HL-60 (cell line): Measurements from ENCODE around the gene ENDOG.

Source experiments
- DNase-seq, 2 experiments: peaks; one replicate each; pipeline ENCODE4 v3.0.0-alpha.2; 2010 to 2020; ENCODE audit warnings: low read depth in 1 of 2, low spot score in 1 of 2
- H3K27ac ChIP-seq: fragments of 250-450 bp; sonication (Bioruptor Pico); replicated peaks from 2 replicates; pipeline ENCODE4 v1.5.1; 2020; ENCODE audit warnings: mild to moderate bottlenecking, moderate library complexity
- H3K27me3 ChIP-seq: fragments of 250-450 bp; sonication (Bioruptor Pico); 2 replicates; pipeline ENCODE4 v1.5.1; 2021; ENCODE audit warnings: mild to moderate bottlenecking, moderate library complexity; ENCODE audit not compliant: insufficient read depth, poor library complexity, severe bottlenecking
- H3K4me3 ChIP-seq: replicated peaks from 2 replicates; pipeline ENCODE4 v1.5.1; 2011; ENCODE audit warnings: mild to moderate bottlenecking, control low read depth, low read length; ENCODE audit not compliant: insufficient read depth
- GABPA ChIP-seq: IDR thresholded peaks from 2 replicates; pipeline ENCODE4 v1.6.1; 2012; ENCODE audit warnings: low read depth
- POLR2AphosphoS5 ChIP-seq: IDR thresholded peaks from 2 replicates; pipeline ENCODE4 v1.6.1; 2012; ENCODE audit warnings: low read depth
- SPI1 ChIP-seq: IDR thresholded peaks from 2 replicates; pipeline ENCODE4 v1.6.1; 2012; ENCODE audit warnings: low read depth, mild to moderate bottlenecking, borderline replicate concordance
- TF ChIP-seq, protein P1 (sequence below): IDR thresholded peaks from one replicate; pipeline ENCODE4 v1.5.1; 2011; ENCODE audit warnings: low read length, control low read depth, inconsistent platforms; ENCODE audit not compliant: insufficient read depth
- TF ChIP-seq, protein P2 (sequence below): IDR thresholded peaks from 2 replicates; pipeline ENCODE4 v1.6.1; 2012; ENCODE audit warnings: low read depth; ENCODE audit not compliant: insufficient replicate concordance

The ENDOG gene

DNA sequence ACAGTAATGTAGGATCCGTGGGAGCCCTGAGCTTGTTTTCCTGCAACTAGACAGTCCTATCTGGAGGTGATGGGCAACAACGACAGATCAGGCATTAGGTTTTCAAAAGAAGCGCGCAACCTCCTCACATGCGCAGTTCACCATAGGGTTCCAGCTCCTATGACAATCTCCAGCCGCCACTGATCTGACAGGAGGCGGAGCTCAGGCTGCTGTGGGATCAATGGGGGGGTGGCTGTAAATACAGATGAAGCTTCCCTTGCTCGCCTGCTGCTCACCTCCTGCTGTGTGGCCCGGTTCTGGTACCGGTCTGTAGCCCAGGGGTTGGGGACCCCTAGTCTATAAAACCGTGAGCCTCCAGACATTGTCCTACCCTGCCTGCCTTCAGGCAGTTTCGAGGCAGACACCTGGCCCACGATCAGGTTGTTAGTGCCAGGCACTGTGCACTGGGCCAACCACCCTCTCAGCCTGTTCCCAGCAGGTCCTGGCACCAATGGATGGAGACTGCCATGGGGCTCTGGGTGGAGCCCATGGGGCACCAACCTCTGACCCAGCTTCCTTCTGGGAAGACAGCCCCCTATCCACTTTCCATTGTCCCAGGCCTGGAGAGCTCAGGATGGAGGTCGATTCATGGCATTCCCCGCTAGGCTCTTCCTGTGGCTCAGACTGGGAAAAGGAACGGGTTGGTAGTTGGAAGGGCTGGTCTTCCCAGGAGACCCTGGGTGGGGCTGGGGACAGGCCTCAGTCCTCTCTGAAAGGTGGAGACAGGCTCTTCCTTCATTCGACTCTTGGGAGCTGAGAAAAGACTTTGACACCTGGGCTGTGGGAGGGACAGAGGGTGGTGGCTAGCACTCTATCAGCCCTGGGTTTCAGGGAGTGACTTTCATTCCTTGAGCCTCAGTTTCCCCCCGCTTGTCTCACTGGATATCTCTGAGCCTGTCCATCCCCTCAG lies 1.7 kb downstream of the ENDOG start:
- Histone ChIP-seq H3K4me3 (peak overlapping the region; percentile 63), H3K27ac (no peak overlapping the region)

DNA sequence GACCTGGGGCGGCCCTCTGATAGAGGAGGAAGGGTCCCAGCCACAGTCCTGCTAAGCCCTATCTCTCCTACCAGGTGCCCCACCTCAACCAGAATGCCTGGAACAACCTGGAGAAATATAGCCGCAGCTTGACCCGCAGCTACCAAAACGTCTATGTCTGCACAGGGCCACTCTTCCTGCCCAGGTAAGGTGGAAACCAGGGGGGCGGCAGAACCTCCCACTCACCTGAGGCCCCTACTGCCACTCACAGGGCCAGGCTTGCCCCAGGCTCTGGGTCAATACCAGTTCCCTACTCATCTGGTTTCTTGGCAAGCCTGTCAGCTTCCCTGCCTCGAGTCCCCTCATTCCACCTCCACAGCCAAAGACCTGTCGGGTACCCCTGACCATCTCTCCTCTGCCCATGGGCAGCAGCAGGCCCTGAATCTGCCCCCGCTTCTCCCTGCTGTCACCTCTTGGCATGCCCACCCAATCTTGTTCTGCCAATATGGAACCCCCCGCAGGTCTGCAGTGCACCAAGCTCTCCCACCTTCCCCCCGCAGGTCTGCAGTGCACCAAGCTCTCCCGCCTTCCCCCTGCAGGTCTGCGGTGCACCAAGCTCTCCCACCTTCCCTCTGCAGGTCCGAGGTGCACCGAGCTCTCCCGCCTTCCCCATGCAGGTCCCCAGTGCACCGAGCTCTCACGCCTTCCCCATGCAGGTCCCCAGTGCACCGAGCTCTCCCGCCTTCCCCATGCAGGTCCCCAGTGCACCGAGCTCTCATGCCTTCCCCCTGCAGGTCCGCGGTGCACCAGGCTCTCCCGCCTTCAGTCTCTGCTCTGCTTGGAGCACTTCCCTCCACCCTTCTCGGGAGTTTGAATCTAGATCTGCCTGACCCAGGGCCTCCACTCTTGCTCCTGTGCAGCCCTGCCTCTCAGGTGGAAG lies 2.6 kb downstream of the ENDOG start:
- Histone ChIP-seq H3K27me3 (no peaks in the 10 kb centered on the region), H3K4me3 (no peak overlapping the region), H3K27ac (no peak overlapping the region)
- TF ChIP-seq POLR2AphosphoS5 = peak; percentile 44
- TF ChIP-seq, protein P1, sequence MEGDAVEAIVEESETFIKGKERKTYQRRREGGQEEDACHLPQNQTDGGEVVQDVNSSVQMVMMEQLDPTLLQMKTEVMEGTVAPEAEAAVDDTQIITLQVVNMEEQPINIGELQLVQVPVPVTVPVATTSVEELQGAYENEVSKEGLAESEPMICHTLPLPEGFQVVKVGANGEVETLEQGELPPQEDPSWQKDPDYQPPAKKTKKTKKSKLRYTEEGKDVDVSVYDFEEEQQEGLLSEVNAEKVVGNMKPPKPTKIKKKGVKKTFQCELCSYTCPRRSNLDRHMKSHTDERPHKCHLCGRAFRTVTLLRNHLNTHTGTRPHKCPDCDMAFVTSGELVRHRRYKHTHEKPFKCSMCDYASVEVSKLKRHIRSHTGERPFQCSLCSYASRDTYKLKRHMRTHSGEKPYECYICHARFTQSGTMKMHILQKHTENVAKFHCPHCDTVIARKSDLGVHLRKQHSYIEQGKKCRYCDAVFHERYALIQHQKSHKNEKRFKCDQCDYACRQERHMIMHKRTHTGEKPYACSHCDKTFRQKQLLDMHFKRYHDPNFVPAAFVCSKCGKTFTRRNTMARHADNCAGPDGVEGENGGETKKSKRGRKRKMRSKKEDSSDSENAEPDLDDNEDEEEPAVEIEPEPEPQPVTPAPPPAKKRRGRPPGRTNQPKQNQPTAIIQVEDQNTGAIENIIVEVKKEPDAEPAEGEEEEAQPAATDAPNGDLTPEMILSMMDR = no peak
- no peak for DNase-seq

More for the DNA sequence above, 1.7 kb downstream of the ENDOG start:
- TF ChIP-seq, protein P1 = no peak
- TF ChIP-seq POLR2AphosphoS5 = no peak
- TF ChIP-seq, protein P2, sequence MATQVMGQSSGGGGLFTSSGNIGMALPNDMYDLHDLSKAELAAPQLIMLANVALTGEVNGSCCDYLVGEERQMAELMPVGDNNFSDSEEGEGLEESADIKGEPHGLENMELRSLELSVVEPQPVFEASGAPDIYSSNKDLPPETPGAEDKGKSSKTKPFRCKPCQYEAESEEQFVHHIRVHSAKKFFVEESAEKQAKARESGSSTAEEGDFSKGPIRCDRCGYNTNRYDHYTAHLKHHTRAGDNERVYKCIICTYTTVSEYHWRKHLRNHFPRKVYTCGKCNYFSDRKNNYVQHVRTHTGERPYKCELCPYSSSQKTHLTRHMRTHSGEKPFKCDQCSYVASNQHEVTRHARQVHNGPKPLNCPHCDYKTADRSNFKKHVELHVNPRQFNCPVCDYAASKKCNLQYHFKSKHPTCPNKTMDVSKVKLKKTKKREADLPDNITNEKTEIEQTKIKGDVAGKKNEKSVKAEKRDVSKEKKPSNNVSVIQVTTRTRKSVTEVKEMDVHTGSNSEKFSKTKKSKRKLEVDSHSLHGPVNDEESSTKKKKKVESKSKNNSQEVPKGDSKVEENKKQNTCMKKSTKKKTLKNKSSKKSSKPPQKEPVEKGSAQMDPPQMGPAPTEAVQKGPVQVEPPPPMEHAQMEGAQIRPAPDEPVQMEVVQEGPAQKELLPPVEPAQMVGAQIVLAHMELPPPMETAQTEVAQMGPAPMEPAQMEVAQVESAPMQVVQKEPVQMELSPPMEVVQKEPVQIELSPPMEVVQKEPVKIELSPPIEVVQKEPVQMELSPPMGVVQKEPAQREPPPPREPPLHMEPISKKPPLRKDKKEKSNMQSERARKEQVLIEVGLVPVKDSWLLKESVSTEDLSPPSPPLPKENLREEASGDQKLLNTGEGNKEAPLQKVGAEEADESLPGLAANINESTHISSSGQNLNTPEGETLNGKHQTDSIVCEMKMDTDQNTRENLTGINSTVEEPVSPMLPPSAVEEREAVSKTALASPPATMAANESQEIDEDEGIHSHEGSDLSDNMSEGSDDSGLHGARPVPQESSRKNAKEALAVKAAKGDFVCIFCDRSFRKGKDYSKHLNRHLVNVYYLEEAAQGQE = no peak
- no peak for TF ChIP-seq SPI1
- TF ChIP-seq GABPA = no peak
- H3K27me3 ChIP-seq = no peaks in the 10 kb centered on the region
- no peak for DNase-seq

DNA sequence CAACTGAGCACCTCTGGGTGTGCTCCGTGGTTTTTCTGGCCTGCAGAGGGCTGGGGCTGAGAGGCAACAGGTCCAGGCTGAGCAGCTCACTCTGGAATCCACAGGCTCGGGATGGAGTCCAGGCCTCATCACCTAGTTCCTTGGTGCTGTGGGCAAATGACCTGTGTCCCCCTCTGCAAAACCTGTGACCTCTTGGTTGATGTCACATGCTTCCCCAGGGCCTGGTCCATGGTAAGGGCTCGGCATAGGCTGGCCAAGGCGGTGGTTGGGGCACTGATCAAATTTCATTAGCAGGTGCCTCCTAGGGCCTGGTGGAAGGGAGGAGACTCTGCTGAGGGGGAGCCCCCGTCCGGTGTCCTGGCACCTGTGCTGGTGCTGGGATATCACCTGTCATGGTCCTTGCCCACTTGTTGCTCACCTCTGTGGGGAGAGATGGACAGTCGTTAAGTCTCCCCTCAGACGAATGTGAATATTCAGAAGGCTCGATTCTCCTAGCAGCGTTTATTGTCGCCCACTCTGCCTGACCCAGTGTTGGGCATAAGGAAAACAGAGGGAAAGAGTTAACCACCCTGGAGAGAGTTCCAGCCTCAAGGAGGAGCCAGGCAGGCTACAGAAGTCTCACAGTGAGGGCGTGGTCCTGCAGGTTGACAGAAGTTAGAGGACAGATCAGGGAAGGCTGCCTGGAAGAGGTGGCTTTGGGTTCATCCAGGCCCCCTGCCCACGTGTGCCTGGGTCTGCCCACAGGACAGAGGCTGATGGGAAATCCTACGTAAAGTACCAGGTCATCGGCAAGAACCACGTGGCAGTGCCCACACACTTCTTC lies 3.5 kb downstream of the ENDOG start:
- DNase-seq = no peak
- Histone ChIP-seq H3K27me3 (no peaks in the 10 kb centered on the region), H3K4me3 (no peak overlapping the region), H3K27ac (no peak overlapping the region)
- TF ChIP-seq, protein P2 = no peak
- TF ChIP-seq, protein P1 = no peak
- TF ChIP-seq GABPA (no peak), SPI1 (no peak), POLR2AphosphoS5 (peak; percentile 26; the same call in 1 of the 2 replicates)
